Spleen (tissue), 7 donors: ENCODE measurements around the gene NCOA6.

Source experiments
- POLR2A ChIP-seq, 3 donors: fragments of 450-650 bp; IDR thresholded peaks; one replicate each; pipeline ENCODE4 v1.5.1; 2017; ENCODE audit warnings: antibody characterized with exemption in 3 of 3, mild to moderate bottlenecking in 1 of 3
- POLR2AphosphoS5 ChIP-seq, 3 donors: sonication (generic); formaldehyde crosslinking; IDR thresholded peaks; one replicate each; pipeline ENCODE4 v1.5.1; 2017; ENCODE audit warnings: antibody characterized with exemption in 3 of 3
- TF ChIP-seq, protein P1 (sequence below), 11 experiments: fragments of 200-600 bp in 7 of 11; fragments of 450-650 bp in 4 of 11; sonication (generic) in 4 of 11; IDR thresholded peaks in 8 of 11; conservative IDR thresholded peaks in 3 of 11; 1 replicate in 7 of 11; 2 replicates in 4 of 11; pipeline versions ENCODE4 v1.4.0 to v1.8.0; 2016 to 2021; ENCODE audit warnings: antibody characterized with exemption in 11 of 11, inconsistent platforms in 4 of 11, mild to moderate bottlenecking in 1 of 11
- donor health status: DM: no; HTN: no; CAD: no; lungs with moderate emphysema.
- donor health status: DM: no; HTN: no; CAD: no.
- donor health status: DM: no; HTN: no; CAD: no.

DNA sequence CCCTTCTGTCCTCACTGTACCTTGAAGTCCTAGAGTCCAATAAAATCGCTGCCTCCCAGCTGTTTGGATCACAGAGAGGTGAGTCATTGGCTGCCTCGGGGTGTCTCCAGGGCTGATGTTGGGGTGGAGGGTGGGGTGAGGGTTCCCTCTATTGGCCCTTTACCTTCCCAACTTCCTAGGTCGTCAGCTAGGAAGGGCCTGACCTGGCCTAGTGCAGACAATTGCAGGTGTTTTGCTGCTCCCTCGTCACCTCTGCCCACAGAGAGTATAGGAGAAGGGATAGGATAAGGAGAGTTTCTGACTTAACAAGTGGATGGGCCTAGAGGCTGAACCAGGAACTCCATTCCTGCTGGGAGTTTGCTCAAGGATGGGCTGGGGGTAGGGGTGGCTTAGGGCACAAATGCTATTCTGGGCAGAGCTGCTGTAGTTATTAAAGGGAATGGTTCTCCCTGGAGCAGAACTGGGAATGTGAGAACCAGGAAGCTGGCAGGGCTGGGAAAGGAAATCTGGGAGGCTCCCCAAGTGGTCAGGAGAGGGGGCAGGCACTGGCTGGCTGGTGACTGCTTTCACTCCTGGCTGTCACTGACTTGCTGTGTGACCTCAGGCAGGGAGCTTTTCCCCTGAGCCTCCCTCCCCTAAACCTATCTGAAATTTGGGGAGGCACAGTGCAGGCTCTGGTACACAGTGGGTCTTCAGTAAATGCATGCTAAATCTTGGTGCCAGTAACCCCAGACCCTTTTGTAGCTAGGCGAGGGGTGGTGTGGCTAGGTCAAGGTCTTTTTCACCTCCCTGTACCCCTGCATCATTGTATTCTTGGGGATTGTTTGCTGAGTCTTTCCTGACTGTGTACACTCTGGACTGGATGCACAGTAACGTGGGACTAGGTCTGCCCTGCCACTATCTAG, 119.8 kb downstream of the NCOA6 start:
- TF ChIP-seq, protein P1, sequence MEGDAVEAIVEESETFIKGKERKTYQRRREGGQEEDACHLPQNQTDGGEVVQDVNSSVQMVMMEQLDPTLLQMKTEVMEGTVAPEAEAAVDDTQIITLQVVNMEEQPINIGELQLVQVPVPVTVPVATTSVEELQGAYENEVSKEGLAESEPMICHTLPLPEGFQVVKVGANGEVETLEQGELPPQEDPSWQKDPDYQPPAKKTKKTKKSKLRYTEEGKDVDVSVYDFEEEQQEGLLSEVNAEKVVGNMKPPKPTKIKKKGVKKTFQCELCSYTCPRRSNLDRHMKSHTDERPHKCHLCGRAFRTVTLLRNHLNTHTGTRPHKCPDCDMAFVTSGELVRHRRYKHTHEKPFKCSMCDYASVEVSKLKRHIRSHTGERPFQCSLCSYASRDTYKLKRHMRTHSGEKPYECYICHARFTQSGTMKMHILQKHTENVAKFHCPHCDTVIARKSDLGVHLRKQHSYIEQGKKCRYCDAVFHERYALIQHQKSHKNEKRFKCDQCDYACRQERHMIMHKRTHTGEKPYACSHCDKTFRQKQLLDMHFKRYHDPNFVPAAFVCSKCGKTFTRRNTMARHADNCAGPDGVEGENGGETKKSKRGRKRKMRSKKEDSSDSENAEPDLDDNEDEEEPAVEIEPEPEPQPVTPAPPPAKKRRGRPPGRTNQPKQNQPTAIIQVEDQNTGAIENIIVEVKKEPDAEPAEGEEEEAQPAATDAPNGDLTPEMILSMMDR (IDR thresholded peaks at IDR 0.05 in 8 of 11, conservative IDR thresholded peaks at IDR 0.05 in 3 of 11): peak in 2 of 11 experiments; percentile 9 to 13
- TF ChIP-seq POLR2AphosphoS5 (IDR thresholded peaks at IDR 0.05) (no peak), POLR2A (IDR thresholded peaks at IDR 0.05) (no peak)
